GM18517 (cell line): ENCODE data around the gene GSX2.
"Not testable (repeated sequence)": the region's sequence is repeated elsewhere in the genome, so short reads cannot be mapped to it uniquely, and the experiment has no call there.

Source experiments
- ATAC-seq: cut with Tn5 transposase; IDR thresholded peaks from one replicate; pipeline ENCODE4 v1.9.1; 2021; ENCODE audit warnings: mild to moderate bottlenecking, moderate library complexity; ENCODE audit not compliant: unreplicated experiment

GSX2 gene

DNA sequence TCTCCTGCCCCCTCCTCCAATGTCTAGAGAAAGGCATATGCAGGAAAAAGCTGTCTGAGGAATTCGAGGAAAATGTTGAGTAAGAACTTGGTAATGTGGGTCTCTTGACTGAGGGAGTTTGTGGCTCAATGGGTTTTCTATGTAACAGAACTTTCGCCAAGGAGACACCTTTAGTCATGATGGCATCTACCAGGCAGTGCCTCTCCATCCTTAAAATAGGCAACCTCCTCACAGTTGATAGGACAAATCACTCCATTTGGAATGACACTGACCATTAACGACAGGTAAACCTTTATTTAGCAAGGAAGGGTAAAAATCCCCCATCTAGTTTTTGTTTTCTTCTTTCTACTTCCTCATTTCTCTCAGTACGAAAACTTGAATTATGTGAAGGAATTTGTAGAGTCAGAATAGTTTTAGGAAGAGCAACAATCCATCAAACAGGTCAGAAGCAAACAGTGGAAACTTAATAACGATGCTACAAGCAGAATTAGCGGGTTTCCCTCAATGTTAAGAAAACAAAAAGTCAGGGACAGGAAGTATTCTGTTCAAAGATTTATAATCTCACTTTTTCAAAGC lies 2.7 kb downstream of the GSX2 start:
- no peak for ATAC-seq

DNA sequence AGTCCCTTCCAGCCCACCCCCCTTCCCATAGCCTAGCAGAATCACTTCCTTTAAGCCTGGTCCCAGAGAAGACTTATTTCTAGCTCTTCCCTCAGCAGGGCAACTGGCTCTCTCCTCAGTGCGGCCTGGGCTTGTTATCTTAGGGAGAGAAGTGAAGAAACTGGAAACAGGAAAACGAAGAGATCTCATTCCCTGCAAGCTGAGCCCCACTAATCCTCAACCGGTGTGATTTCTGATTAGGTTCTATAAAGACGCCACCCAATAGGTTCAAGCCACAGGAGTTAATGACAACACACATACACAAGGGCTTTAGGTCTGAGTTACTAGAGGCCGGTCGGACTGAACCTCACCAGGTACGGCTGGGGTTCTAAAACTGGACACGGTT lies 3.2 kb downstream of the GSX2 start:
- ATAC-seq = no peak

DNA sequence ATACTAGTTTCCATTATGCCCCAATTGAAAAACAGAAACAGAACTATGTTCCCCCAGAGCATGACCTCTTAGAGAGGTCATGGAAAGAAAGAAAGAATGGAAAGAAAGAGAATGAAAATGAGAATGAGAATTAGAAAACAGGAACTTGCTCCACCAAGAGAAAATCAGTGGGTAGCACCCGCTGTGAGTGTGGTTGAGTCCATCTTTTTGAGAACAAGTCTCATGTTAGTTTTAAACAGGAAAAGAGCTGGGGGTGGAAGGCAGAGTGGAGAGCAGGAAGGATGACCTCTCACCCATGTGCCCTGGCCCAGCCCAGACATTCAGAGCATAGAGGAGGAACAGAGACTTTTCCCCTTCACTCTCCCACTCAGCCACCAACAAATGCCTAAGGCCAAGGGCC lies 4.9 kb downstream of the GSX2 start:
- peak; percentile 67 for ATAC-seq

DNA sequence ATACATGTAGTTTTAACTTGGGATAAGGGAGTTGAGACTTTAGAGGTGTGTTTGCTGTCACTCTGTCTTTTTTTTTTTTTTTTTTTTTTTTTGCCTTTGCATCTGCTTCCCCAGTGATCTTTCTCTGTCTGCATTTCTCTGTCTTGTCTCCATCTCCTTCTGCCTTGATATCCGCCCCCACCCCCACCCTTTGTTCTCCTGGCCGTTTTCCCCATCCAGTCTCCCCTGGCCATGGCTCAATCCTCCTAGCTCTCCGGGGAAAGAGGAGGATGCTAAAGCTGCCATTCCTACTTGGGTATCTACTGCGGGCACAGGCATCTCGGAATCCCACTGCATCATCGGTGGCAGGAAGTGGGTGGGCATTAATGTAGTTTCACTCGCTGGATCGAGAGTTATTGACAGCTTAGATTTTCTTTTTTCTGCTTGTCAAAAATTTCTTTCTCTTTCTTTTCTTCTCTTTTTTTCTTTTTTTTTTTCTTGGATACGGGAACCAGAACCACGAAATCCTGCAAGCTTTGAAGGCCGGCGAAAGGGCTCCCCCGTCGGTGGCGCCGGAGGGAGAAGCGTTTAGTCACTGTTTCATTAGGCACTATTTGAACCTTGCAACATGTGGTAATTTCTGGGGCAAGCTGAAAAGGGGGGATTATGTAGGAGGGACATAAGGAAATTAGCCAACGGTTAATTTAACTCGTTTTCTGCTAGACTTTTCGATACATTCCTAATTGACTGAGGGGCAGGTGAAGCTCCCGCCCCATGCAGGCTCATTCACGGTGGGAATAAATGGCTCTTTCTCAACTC lies 8.2 kb downstream of the GSX2 start:
- ATAC-seq = no peak

DNA sequence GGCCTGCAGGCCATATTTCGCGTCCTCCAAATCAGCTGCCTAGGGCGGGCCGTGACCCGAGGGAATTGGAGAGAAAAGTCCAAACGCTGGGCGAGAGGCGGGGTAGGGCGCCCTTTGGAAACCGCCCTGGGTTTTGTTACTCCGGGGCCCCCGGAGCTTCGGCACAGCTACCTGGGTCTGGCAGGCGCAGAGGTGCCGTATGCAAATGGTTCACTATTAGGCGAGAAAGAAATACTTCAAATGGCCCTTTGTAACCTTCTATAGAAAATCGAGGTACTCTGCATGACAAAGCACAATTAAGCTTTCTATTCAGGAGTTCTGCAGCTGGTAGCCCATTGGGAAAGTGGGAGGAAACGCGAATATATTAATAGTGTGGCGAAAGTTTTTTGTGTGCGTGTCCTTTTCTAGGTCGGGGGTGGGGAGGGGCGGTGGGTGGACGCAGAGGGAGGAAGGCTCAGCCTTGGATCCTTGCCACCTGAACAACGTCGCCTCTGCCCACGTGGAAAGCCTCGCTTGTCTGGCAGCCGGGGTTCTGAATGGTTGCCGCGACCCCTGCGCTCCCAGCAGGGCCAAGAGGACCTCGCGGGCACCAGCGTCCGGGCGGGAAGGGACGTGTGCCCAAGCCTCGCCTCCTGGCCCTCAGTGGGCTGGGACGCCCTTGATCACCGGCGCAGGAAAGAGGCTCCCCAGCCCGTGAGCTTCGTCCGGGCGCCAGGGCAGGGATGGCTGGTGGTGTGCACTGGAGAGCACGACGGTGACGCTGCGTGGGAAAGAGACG lies 9.5 kb downstream of the GSX2 start:
- ATAC-seq = no peak

DNA sequence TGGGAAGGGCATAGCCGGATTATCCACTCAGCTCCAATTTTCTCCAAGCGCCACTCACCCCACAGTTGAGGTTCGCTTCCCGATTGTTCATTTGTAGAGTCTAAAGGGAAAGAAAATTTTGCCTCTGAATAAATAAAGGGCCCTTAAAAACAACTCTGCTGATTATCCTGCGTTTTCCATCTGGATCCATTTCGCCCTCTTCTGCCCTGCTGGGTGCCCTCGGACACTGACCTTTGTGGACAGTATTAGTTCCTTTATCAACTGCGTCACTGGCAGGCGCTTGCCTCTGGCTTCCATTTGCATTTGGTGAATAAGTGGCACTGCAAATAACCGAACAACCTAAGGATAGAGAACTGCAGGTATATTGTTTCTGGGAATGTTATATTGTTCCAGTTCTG lies 10.1 kb downstream of the GSX2 start:
- ATAC-seq = no peak

DNA sequence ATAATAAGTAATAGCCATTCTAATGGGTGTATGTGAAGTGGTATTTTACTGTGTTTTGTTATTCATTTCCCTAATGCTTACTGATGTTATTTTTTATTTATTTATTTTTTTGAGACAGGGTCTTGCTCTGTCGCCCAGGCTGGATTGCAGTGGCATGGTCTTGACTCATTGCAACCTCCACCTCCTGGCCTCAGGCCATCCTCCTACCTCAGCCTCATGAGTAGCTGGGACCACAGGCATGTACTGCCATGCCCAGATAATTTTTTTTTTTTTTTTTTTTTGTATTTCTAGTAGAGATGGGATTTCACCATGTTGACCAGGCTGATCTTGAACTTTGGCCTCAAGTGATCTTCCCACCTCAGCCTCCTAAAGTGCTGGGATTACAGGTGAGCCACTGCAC lies 13.2 kb downstream of the GSX2 start:
- ATAC-seq = not testable (repeated sequence)

DNA sequence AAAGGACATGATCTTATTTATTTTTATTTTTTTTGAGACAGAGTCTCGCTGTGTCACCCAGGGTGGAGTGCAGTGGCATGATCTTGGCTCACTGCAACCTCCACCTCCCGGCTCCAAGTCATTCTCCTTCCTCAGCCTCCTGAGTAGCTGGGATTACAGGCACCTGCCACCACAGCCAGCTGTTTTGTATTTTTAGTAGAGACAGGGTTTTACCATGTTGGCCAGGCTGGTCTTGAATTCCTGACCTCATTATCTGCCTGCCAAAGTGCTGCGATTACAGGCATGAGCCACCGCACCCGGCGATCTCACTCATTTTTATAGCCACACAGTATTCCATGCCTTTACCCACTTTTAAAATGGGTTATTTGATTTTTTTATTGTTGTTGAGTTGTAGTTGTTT lies 16.3 kb downstream of the GSX2 start:
- not testable (repeated sequence) for ATAC-seq

DNA sequence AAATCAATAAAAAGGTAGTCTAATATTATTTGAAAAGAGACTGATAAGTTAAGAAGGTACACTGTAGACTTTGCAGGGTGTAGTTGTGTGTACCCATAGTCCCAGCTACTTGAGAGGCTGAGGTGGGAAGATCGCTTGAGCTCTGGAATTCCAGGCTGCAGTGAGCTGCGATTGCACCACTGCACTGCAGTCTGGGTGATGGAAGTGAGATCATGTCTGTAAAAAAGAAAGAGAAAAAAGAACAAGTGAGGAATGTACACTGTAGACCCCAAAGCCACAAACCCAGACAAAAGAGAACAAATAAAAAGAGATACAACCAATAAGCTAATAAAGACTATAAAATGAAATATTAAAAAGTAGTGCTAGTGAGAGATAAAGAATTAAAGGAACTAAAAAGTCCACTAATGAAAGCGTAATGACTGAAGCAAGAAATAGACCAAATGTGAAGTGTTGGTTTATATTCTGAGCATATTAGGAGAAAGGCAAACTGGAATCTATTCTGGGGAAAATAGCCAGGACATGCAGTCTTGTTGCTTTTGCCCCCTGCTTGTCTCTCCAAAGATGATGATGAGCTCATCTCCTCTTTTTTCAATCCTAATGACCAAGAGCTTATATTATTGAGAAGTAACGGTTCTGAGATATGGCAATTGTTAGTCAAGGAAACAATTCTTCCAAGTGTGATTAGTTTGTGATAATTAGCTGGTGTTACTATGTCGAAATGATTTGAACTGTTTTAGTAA lies 19.1 kb downstream of the GSX2 start:
- ATAC-seq = no peak

DNA sequence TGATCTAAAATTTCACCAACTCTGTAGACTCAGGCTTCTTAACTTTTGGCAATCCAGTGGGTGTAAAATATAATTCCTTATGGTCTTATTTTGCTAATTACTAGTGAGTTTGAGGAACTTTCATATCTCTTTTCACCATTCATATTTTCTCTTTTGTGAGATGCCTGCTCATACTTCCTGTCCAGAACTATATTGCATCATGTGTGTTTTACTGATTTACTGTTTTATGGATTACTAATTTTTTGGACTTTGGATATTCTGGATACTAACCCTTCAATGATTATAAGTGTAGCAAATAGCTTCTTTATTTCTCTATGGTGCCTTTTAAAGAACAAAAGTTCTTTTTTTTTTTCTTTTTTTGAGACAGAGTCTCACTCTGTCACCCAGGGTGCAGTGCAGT lies 20.6 kb downstream of the GSX2 start:
- no peak for ATAC-seq

DNA sequence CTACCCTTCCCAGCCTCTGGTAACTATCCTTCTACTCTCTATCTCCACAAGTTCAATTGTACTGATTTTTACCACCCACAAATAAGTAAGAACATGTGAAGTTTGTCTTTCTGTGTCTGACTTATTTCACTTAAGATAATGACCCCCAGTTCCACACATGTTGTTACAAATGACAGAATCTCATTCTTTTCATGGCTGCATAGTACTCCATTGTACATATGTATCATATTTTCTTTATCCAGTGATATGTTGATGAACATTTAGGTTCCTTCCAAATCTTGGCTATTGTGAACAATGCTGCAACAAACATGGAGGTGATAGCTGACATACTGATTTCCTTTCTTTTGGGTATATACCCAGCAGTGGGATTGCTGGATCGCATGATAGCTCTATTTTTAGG lies 27.7 kb downstream of the GSX2 start:
- ATAC-seq = no peak

DNA sequence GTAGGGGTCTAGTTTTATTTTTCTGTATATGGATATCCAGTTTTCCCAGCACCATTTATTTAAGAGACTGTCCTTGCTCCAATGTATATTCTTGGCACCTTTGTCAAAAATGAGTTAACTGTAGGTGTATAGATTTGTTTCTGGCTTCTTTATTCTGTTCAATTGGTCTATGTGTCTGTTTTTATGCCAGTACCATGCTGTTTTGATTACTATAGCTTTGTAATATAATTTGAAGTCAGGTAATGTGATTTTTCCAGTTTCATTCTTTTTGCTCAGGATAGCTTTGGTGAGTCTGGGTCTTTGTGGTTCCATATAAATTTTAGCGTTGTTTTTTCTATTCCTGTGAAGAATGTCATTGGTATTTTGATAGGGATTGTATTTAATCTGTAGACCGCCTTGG lies 28.7 kb downstream of the GSX2 start:
- ATAC-seq = not testable (repeated sequence)

DNA sequence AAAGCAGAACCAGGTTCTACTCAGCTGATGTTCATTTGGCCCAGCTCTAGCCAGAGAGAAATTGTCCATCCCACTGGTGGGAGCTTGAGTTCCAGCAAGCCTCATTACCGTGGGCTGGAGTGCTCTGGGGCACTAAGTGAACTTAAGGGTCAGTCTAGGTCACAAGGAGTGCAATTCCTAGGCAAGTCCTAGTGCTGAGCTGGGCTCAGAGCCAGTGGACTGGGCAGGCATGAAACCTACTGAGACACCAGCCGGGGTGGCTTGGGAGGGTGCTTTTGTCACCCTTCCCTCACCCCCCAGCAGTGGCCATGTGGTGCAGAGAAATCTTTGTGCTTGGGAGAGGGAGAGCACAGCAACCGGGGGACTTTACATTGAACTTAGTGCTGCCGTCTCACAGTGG lies 39.4 kb downstream of the GSX2 start:
- ATAC-seq = no peak

DNA sequence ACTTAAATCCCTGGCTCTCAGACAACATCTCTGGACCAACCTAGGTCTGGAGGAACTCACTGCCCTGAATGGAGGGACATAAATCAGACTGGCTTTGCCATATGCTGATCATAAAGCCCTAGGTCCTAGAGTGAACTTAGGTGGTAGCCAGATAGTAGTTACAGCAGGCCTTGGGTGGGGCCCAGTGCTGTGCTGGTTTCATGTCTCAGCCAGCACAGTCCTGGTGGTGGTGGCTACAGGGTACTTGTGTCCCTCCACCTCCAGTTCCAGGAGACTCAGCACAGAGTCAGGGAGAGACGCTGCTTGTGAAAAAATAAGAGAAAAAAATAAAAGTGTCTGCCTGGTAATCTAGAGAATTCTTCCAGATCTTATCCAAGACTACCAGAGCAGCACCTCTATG lies 40.3 kb downstream of the GSX2 start:
- ATAC-seq = no peak

DNA sequence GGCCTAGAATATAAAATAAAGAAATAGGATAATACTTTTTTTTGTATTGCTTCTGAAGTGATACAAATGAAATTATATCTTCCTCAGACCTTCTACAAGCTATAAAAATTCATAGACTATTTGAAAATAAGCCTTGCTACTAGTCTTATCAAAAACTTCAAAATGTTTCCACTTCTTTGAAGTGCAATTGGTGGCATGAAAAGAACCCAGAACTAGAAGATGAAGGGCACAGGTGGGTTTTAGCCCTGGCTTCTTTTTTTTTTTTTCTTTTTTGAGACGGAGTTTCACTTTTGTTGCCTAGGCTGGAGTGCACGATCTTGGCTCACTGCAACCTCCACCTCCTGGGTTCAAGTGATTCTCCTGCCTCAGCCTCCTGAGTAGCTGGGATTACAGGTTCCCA lies 44.2 kb downstream of the GSX2 start:
- no peak for ATAC-seq

DNA sequence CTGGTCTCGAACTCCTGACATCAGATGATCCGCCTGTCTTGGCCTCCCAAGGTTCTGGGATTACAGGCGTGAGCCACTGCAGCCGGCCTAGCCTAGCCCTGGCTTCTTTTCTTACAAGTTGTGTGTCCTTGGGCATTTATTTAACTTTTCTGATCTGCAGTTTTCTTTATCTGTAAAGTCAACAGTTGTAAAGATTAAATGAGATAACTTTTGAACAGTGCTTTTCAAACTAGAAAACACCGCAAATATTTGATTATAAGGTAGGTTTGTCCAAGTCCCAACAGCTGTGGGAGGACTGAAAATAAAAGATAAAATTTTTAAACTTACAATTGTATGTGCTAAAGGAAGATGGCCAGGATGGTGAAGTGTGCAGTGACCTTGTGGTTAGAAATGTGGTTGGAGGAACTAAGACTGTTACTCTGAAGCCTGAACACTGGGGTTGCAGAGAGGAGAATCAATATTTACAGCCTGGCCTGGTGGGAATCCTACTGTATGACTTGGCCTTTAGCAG lies 44.8 kb downstream of the GSX2 start:
- ATAC-seq = no peak

DNA sequence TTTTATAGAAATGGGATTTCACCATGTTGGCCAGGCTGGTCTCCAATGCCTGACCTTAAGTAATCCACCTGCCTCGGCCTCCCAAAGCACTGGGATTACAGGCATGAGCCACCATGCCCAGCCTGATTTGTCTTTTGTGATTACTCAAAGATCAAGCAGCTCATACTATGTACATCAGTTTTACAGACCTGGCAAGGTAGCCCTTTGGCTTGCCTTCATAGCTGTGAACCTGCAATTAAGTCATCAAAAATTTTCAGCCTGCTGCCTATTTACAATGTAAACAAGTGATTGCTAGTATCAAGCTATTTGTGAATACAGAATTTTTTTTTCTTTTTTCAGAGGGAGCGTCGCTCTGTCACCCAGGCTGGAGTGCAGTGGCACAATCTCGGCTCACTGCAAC lies 46.2 kb downstream of the GSX2 start:
- no peak for ATAC-seq

DNA sequence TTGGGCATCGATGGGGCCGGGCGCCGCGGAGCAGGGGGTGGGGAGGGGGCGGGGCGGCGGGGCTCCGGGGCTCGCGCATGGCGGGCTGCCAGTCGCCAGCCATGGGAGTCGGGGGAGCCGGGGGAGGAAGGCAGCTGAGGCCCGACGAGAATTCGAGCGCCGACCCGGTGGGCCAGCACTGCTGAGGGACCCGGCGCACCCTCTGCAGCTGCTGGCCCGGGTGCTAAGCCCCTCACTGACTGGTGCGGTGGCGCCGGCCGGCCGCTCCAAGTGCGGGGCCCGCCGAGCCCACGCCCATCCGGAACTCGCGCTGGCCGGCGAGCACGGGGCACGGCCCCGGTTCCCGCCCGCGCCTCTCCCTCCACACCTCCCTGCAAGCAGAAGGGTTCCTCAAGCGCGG lies 49.4 kb downstream of the GSX2 start:
- ATAC-seq = no peak
